Stimulated activated naive CD4-positive, alpha-beta T cell (primary cell): ENCODE results near the gene CSMD2.

Experiments used
- DNase-seq, 6 experiments: peaks; one replicate each; lab custom pipeline; 2025; lab: John Stamatoyannopoulos, UW

The CSMD2 gene

GRCh38 chr1:33680281-33680840 lies 484.7 kb downstream of the CSMD2 start:
- DNase-seq = no peak

- no peak for DNase-seq
Observed at GRCh38 chr1:33670567-33670966, 494.5 kb downstream of the CSMD2 start.

GRCh38 chr1:33668695-33669094 lies 496.3 kb downstream of the CSMD2 start:
- DNase-seq = no peak

- no peak for DNase-seq
Observed at GRCh38 chr1:33667386-33668282, 497.4 kb downstream of the CSMD2 start.

GRCh38 chr1:33666616-33667015 lies 498.4 kb downstream of the CSMD2 start:
- DNase-seq = no peak

GRCh38 chr1:33661811-33662454 lies 503.1 kb downstream of the CSMD2 start:
- no peak for DNase-seq

GRCh38 chr1:33660956-33661355 lies 504.1 kb downstream of the CSMD2 start:
- DNase-seq = no peak

GRCh38 chr1:33660244-33660643 lies 504.8 kb downstream of the CSMD2 start:
- DNase-seq = no peak

GRCh38 chr1:33659641-33660040 lies 505.4 kb downstream of the CSMD2 start:
- no peak for DNase-seq

GRCh38 chr1:33657833-33658232 lies 507.2 kb downstream of the CSMD2 start:
- DNase-seq = no peak

GRCh38 chr1:33656467-33657005 lies 508.5 kb downstream of the CSMD2 start:
- DNase-seq = no peak

GRCh38 chr1:33655496-33655895 lies 509.5 kb downstream of the CSMD2 start:
- no peak for DNase-seq

GRCh38 chr1:33654267-33654834 lies 510.7 kb downstream of the CSMD2 start:
- no peak for DNase-seq

GRCh38 chr1:33653226-33653625 lies 511.8 kb downstream of the CSMD2 start:
- no peak for DNase-seq

- DNase-seq = no peak
Observed at GRCh38 chr1:33650708-33651107, 514.3 kb downstream of the CSMD2 start.

- no peak for DNase-seq
Observed at GRCh38 chr1:33649759-33650158, 515.3 kb downstream of the CSMD2 start.

GRCh38 chr1:33643216-33643615 lies 521.8 kb downstream of the CSMD2 start:
- no peak for DNase-seq

- no peak for DNase-seq
Observed at GRCh38 chr1:33641104-33641830, 523.8 kb downstream of the CSMD2 start.

GRCh38 chr1:33640114-33640660 lies 524.8 kb downstream of the CSMD2 start:
- DNase-seq = no peak

- DNase-seq = no peak
Observed at GRCh38 chr1:33637846-33638440, 527.1 kb downstream of the CSMD2 start.

GRCh38 chr1:33636209-33636608 lies 528.8 kb downstream of the CSMD2 start:
- no peak for DNase-seq
